Keratinocyte (primary cell): ENCODE results near the gene SUFU.

Source experiments
- EZH2 ChIP-seq: IDR thresholded peaks from one replicate; pipeline ENCODE4 v1.6.1; 2012; ENCODE audit warnings: inconsistent platforms, mild to moderate bottlenecking, low read length, moderate library complexity
- TF ChIP-seq, protein P1 (sequence below), 3 experiments: IDR thresholded peaks in 1 of 3; conservative IDR thresholded peaks in 1 of 3; optimal IDR thresholded peaks in 1 of 3; 2 replicates in 2 of 3; 3 replicates in 1 of 3; pipeline versions ENCODE3 to v1.5.1; 2011; ENCODE audit warnings: low read length in 3 of 3, mild to moderate bottlenecking in 3 of 3, moderate library complexity in 2 of 3, control low read depth in 1 of 3, inconsistent platforms in 1 of 3; ENCODE audit not compliant: insufficient read depth in 2 of 3; ENCODE audit errors: extremely low read depth in 1 of 3

DNA sequence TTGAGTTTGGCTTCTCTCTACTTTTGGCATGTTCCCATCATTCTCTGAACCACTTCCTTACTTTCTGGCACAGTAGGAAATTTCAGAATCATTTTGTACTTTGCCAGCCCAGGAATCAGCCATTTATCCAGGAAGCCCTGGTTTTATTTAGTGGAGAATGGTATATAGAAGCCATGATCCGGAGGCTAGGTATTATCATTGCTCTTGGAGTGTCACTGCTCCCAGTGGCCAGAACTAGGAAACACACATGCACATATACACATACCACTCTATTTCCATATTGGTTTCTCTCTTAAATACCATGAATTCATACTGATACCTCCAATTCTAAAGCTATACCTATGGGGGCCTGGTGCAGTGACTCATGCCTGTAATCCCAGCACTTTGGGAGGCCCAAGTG lies 36.3 kb downstream of the SUFU start:
- TF ChIP-seq, protein P1, sequence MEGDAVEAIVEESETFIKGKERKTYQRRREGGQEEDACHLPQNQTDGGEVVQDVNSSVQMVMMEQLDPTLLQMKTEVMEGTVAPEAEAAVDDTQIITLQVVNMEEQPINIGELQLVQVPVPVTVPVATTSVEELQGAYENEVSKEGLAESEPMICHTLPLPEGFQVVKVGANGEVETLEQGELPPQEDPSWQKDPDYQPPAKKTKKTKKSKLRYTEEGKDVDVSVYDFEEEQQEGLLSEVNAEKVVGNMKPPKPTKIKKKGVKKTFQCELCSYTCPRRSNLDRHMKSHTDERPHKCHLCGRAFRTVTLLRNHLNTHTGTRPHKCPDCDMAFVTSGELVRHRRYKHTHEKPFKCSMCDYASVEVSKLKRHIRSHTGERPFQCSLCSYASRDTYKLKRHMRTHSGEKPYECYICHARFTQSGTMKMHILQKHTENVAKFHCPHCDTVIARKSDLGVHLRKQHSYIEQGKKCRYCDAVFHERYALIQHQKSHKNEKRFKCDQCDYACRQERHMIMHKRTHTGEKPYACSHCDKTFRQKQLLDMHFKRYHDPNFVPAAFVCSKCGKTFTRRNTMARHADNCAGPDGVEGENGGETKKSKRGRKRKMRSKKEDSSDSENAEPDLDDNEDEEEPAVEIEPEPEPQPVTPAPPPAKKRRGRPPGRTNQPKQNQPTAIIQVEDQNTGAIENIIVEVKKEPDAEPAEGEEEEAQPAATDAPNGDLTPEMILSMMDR (optimal IDR thresholded peaks at IDR 0.05 in 1 of 3, IDR thresholded peaks at IDR 0.05 in 1 of 3, conservative IDR thresholded peaks at IDR 0.05 in 1 of 3; ENCODE audit: extremely low read depth in 1 of 3, insufficient read depth in 2 of 3, low read length in 3 of 3) = peak in 2 of 3 experiments; percentile 42 to 54
- no peak for TF ChIP-seq EZH2
